ENCODE measurements around the gene RGS4.

DNA sequence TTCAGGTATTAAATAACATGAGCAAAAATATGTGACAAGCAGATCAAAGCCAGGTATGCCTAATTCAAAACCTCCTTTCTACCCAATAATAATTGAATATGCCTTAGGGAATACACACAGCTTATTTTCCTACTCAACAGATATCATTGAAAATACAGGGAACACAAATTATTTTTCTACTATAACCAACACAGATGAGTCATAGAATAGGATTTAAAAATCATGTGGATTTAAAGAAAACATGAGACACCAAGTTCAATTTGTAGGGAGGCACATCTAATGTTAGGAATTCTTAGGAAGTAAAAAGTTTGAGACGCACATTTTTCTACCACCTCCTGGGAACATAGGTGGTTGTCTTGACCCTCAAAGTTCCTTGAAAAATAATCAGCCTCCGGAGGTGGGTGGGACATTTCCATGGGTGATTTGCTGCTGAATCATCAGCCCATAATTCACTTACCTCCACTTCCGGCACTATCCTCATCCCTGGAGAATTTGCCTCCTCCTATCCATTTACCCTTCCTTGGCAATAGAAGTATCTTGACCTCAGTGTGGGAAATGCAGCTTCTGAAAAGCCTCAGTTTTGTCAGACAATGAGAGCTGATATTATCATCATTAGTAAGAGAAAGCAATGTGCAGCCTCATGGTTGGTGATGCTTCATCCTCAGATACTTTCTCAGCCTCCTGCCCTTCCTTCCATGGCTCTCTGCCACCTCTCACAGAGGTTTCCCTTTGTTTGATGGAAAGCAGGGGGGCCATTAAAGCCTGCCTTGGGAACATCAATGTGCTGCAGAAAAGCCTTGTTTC lies 33.5 kb upstream of the RGS4 start:
- TF ChIP-seq, protein P1, sequence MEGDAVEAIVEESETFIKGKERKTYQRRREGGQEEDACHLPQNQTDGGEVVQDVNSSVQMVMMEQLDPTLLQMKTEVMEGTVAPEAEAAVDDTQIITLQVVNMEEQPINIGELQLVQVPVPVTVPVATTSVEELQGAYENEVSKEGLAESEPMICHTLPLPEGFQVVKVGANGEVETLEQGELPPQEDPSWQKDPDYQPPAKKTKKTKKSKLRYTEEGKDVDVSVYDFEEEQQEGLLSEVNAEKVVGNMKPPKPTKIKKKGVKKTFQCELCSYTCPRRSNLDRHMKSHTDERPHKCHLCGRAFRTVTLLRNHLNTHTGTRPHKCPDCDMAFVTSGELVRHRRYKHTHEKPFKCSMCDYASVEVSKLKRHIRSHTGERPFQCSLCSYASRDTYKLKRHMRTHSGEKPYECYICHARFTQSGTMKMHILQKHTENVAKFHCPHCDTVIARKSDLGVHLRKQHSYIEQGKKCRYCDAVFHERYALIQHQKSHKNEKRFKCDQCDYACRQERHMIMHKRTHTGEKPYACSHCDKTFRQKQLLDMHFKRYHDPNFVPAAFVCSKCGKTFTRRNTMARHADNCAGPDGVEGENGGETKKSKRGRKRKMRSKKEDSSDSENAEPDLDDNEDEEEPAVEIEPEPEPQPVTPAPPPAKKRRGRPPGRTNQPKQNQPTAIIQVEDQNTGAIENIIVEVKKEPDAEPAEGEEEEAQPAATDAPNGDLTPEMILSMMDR (IDR thresholded peaks at IDR 0.05) = no peak
- TF ChIP-seq POLR2A (IDR thresholded peaks at IDR 0.05) (no peak), POLR2AphosphoS5 (IDR thresholded peaks at IDR 0.05) (no peak)
